ENCODE measurements around the gene SLC22A6.

Gene SLC22A6

DNA sequence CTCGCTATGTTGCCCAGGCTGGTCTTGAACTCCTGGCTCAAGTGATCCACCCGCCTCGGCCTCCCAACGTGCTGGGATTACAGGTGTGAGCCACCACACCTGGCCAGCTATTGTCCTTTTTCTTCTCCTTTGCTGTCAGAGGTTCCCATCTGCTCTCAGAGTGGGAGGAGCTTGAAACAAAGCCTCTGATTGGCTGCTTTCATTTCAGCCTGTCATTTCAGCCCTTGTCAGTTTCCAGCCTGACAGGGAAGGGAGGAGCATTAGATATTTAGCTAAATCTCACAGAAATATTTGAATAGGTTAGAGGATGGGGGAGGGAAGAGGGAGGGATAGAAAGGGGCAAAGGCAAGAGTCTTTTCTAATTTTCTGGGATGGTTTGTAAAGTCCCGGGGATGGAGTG, 8.7 kb downstream of the SLC22A6 start:
- TF ChIP-seq EZH2 (IDR thresholded peaks at IDR 0.05; ENCODE audit: borderline replicate concordance, low read length) = no peak
- TF ChIP-seq, protein P1, sequence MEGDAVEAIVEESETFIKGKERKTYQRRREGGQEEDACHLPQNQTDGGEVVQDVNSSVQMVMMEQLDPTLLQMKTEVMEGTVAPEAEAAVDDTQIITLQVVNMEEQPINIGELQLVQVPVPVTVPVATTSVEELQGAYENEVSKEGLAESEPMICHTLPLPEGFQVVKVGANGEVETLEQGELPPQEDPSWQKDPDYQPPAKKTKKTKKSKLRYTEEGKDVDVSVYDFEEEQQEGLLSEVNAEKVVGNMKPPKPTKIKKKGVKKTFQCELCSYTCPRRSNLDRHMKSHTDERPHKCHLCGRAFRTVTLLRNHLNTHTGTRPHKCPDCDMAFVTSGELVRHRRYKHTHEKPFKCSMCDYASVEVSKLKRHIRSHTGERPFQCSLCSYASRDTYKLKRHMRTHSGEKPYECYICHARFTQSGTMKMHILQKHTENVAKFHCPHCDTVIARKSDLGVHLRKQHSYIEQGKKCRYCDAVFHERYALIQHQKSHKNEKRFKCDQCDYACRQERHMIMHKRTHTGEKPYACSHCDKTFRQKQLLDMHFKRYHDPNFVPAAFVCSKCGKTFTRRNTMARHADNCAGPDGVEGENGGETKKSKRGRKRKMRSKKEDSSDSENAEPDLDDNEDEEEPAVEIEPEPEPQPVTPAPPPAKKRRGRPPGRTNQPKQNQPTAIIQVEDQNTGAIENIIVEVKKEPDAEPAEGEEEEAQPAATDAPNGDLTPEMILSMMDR (IDR thresholded peaks at IDR 0.05; ENCODE audit: low read length) = no peak
- no peak overlapping the region for H3K9ac ChIP-seq (ENCODE audit: low read length)
- no peak overlapping the region for H3K27ac ChIP-seq (ENCODE audit: low read depth, low read length, poor library complexity, severe bottlenecking)

DNA sequence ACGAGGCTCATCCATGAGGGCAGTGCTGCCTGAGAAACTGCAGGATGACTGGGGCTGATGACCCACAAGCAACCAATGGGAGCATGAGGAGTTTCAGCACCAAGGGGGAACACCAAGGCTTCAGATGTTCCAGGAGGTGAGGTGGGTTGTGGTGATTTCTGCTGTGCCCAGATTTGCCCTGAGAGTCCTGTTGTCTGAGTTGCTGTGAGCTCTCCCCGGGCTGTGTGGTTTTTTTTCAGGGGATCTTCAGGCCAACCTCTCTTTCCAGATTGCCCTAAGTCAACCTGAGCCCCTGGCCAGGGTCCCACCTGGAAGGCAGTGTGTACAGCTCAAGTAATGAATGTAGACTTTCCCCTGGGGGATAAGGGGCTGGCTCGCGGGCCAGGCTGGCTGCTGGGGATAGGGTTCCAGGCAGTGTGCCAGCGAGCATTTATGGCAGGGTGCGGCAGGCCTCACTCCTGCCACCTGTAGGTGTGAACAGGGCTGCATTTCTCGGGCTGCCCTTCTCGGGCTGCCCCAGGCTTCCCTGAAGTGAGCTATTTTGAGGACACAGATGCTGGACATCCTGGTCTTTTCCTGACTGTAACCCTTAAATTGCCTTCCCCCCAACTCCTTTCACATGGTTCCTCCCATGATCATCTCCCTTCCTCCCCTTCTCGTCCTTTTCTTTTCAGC, 9.8 kb downstream of the SLC22A6 start:
- Histone ChIP-seq H3K4me1 (ENCODE audit: insufficient read depth, low read length, severe bottlenecking) (no peaks in the 10 kb centered on the region), H2AFZ (ENCODE audit: low read length) (no peak overlapping the region), H3K79me2 (ENCODE audit: insufficient read depth, low read length) (no peaks in the 10 kb centered on the region), H3K36me3 (ENCODE audit: insufficient read depth, low read length) (no peaks in the 10 kb centered on the region), H3K4me2 (ENCODE audit: low read length) (no peak overlapping the region), H3K9me2 (ENCODE audit: low read depth, low read length) (no peaks in the 10 kb centered on the region), H3F3A (ENCODE audit: insufficient read depth, low read length) (no peaks in the 10 kb centered on the region), H3K4me3 (ENCODE audit: low read depth, low read length, poor library complexity, severe bottlenecking) (no peak overlapping the region), H3K27ac (ENCODE audit: low read depth, low read length, poor library complexity, severe bottlenecking) (no peak overlapping the region), H3K9me3 (ENCODE audit: low read length) (no peaks in the 10 kb centered on the region), H3K9ac (ENCODE audit: low read length) (no peak overlapping the region), H3K27me3 (ENCODE audit: insufficient read depth, low read length) (no peaks in the 10 kb centered on the region), H4K20me1 (ENCODE audit: insufficient read depth, low read length) (no peaks in the 10 kb centered on the region)
- TF ChIP-seq, protein P1 (IDR thresholded peaks at IDR 0.05; ENCODE audit: low read length) = peak; percentile 59
- TF ChIP-seq EZH2 (IDR thresholded peaks at IDR 0.05; ENCODE audit: borderline replicate concordance, low read length) = no peak

More for the DNA sequence above, 8.7 kb downstream of the SLC22A6 start:
- H3K4me1 ChIP-seq (ENCODE audit: insufficient read depth, low read length, severe bottlenecking) = no peaks in the 10 kb centered on the region
- no peak overlapping the region for H3K4me2 ChIP-seq (ENCODE audit: low read length)
- no peaks in the 10 kb centered on the region for H3K79me2 ChIP-seq (ENCODE audit: insufficient read depth, low read length)
- no peaks in the 10 kb centered on the region for H3K9me2 ChIP-seq (ENCODE audit: low read depth, low read length)
- H2AFZ ChIP-seq (ENCODE audit: low read length) = no peak overlapping the region
- no peaks in the 10 kb centered on the region for H3K36me3 ChIP-seq (ENCODE audit: insufficient read depth, low read length)
- H4K20me1 ChIP-seq (ENCODE audit: insufficient read depth, low read length) = no peaks in the 10 kb centered on the region
- no peaks in the 10 kb centered on the region for H3K9me3 ChIP-seq (ENCODE audit: low read length)
- H3K4me3 ChIP-seq (ENCODE audit: low read depth, low read length, poor library complexity, severe bottlenecking) = no peak overlapping the region
- no peaks in the 10 kb centered on the region for H3F3A ChIP-seq (ENCODE audit: insufficient read depth, low read length)
- no peaks in the 10 kb centered on the region for H3K27me3 ChIP-seq (ENCODE audit: insufficient read depth, low read length)

DNA sequence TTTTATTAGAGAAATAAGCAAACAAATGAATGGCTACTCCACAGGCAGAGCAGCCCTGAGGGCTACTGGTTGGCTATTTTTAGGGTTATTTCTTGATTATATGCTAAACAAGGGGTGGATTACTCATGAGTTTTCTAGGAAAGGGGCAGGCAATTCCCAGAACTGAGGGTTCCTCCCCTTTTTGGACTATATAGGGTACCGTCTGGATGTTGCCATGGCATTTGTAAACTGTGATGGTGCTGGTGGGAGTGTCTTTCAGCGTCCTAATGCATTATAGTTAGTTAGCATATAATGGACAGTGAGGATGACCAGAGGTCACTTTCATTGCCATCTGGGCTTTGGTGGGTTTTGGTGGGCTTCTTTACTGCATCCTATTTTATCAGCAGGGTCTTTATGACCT, 19.2 kb downstream of the SLC22A6 start:
- Histone ChIP-seq H3K27me3 (ENCODE audit: insufficient read depth, low read length) (no peaks in the 10 kb centered on the region; the same call in 1 of the 2 replicates), H3K9me2 (ENCODE audit: low read depth, low read length) (no peaks in the 10 kb centered on the region), H4K20me1 (ENCODE audit: insufficient read depth, low read length) (no peaks in the 10 kb centered on the region)

More for the DNA sequence above, 19.2 kb downstream of the SLC22A6 start:
- Histone ChIP-seq H3K9ac (ENCODE audit: low read length) (no peak overlapping the region), H3K4me1 (ENCODE audit: insufficient read depth, low read length, severe bottlenecking) (no peaks in the 10 kb centered on the region), H3F3A (ENCODE audit: insufficient read depth, low read length) (no peaks in the 10 kb centered on the region), H3K4me3 (ENCODE audit: low read depth, low read length, poor library complexity, severe bottlenecking) (no peak overlapping the region), H3K27ac (ENCODE audit: low read depth, low read length, poor library complexity, severe bottlenecking) (no peak overlapping the region), H3K9me3 (ENCODE audit: low read length) (no peaks in the 10 kb centered on the region), H3K79me2 (ENCODE audit: insufficient read depth, low read length) (no peaks in the 10 kb centered on the region), H3K4me2 (ENCODE audit: low read length) (no peak overlapping the region), H2AFZ (ENCODE audit: low read length) (no peak overlapping the region), H3K36me3 (ENCODE audit: insufficient read depth, low read length) (no peaks in the 10 kb centered on the region)
- TF ChIP-seq EZH2 (IDR thresholded peaks at IDR 0.05; ENCODE audit: borderline replicate concordance, low read length) = no peak
- TF ChIP-seq, protein P1 (IDR thresholded peaks at IDR 0.05; ENCODE audit: low read length) = no peak

Measured in OCI-LY1 (cell line).